Measurements from ENCODE around the gene FRMD8. TPM values are rescaled to one million over a fixed set of nuclear protein-coding genes. Genes with fewer than 3 reads are reported as not detected.

The FRMD8 gene, protein sequence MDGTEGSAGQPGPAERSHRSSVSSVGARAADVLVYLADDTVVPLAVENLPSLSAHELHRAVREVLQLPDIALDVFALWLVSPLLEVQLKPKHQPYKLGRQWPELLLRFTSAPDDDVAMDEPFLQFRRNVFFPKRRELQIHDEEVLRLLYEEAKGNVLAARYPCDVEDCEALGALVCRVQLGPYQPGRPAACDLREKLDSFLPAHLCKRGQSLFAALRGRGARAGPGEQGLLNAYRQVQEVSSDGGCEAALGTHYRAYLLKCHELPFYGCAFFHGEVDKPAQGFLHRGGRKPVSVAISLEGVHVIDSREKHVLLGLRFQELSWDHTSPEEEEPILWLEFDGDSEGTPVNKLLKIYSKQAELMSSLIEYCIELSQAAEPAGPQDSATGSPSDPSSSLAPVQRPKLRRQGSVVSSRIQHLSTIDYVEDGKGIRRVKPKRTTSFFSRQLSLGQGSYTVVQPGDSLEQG
- total RNA-seq: 10 to 100 TPM in 4 of 8 experiments, 1 to 10 TPM in 4; 3.1 to 28.2 (median 11.0) TPM

DNA sequence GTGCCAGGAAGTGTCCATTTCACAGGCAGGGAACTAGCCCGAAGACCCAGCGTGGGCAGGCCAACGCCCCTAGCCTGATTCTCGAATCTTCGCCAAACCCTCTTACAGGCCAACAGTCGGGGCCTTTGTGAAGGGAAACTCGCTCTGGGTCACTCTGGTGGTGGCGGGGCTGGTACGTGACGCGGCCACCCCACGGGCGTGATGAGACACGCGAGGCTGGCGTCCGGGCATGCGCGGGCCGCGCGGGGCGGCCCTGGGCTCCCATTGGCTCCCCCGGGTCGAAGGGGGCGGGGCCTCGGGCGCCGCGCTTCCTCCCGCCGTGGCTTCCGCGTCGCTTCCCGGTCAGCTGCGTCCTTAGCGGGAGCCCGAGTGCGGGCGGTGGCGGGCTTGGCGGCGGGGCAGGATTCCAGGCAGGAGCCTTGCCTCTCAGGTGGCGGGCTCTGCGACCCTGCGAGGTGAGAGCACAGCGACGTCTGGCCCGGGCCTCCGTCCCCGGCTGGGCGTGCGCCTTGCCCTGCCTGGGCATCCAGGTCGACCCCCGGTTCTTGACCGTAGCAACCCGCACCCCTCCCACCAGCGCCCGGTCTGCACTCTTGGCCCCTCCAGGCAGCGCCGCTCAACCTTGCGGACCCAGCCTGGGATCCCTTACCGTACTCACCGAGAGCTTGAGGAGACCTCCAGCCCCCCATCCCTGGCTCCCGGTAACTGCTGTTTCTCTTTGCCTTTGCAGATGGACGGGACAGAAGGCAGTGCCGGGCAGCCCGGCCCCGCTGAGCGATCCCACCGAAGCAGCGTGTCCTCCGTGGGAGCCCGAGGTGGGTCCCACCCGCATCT, at the start of gene FRMD8:
TSS of gene FRMD8 (plus strand) at position 331 of the 834 bp plus-strand sequence. CDS start at position 731, 400 bp downstream.
- in situ Hi-C loops (cut with MboI; ENCODE audit: low pct_unique_long_range_greater_than_20kb in 2 of 9, low sequenced_read_pairs in 9 of 9, unreplicated experiment in 9 of 9): no loop called here
- Histone ChIP-seq H3K27ac (peak within 1 kb of the TSS; percentile 49 to 73), H3K4me3 (peak within 1 kb of the TSS; percentile 56 to 76 (median 67)), H3K4me1 (replicated peaks in 1 of 2) (peaks cover 25 to 27% of the 10 kb centered on the region in 2 donors)
- peak; percentile 34 to 61 (median 58) for ATAC-seq (replicated peaks in 6 of 8)
- 0 to 47% (median 4%) methylated on average over 1 to 7 of the region's 76 CpGs; no CpG with 5 or more reads in 6 of the 10 experiments for WGBS, 10 experiments

DNA sequence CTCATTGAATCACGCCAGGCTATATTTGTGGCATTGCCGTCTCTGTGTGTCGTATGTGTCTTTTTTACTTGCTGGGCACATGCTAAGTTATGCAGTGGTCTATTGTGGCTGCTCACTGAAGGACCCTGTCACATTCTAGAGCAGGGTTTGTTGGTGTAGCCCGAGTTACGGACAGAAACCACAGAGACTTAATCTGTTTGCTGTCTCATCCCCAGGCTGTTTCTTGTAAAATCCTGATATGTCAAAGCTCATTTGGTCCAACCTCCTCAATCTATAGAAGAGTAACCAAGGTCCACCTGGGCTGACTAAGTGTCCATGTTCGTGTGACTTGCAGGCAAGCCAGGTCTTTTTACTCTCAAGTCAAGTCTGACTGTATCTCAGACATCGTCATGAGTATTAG, 47.8 kb upstream of the FRMD8 start:
- ATAC-seq (replicated peaks in 6 of 8): no peak
- no peak overlapping the region for H3K4me3 ChIP-seq
- H3K4me1 ChIP-seq (replicated peaks in 1 of 2): peaks cover 7% of the 10 kb centered on the region in 2 donors
- in situ Hi-C loops (cut with MboI; ENCODE audit: low pct_unique_long_range_greater_than_20kb in 2 of 9, low sequenced_read_pairs in 9 of 9, unreplicated experiment in 9 of 9): no loop called here
- WGBS, 10 experiments: 20 to 100% (median 96%) methylated on average over 1 to 6 of the region's 7 CpGs; no CpG with 5 or more reads in 1 of the 10 experiments
- no peak overlapping the region for H3K27ac ChIP-seq

DNA sequence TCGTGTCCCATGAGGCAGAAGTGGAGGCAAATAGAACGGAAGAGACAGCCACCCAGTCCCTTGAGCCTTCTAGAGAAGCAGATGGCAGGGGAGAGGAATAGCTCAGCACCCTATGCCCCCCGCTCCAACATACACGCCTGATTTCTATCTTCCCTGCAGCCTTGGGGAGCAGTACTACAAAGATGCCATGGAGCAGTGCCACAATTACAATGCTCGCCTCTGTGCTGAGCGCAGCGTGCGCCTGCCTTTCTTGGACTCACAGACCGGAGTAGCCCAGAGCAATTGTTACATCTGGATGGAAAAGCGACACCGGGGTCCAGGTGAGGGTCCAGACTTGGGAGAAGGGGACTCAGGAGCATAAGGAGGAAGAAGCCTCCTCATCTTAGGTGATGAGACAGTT, 46.2 kb upstream of the FRMD8 start:
- H3K4me1 ChIP-seq (replicated peaks in 1 of 2): peaks cover 3 to 5% of the 10 kb centered on the region in 2 donors
- H3K27ac ChIP-seq: no peak overlapping the region
- no peak for ATAC-seq (replicated peaks in 6 of 8)
- H3K4me3 ChIP-seq: no peak overlapping the region
- in situ Hi-C loops (cut with MboI; ENCODE audit: low pct_unique_long_range_greater_than_20kb in 2 of 9, low sequenced_read_pairs in 9 of 9, unreplicated experiment in 9 of 9): no loop called here
- 66 to 100% (median 87%) methylated on average over 2 to 8 of the region's 11 CpGs; no CpG with 5 or more reads in 5 of the 10 experiments for WGBS, 10 experiments

DNA sequence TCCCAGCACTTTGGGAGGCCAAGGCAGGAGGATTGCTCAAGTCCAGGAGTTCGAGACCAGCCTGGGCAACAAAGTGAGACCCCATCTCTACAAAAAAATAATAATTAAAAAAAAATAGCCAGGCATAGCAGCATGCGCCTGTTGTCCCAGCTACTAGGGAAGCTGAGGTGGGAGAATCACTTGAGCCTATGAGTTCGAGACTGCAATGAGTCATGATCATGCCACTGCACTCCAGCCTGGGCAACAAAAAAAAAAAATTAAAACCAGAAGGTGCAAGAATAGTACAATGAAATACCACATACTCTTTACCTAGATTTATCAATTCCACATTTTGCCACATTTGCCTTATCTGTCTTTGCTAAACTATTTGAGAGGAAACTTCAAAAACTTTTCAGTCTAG, 44.6 kb upstream of the FRMD8 start:
- Histone ChIP-seq H3K4me3 (no peak overlapping the region), H3K4me1 (replicated peaks in 1 of 2) (no peaks in the 10 kb centered on the region), H3K27ac (no peak overlapping the region)
- no peak for ATAC-seq (replicated peaks in 6 of 8)
- WGBS, 10 experiments: 56 to 100% (median 94%) methylated on average over 1 to 3 of the region's 3 CpGs
- in situ Hi-C loops (cut with MboI; ENCODE audit: low pct_unique_long_range_greater_than_20kb in 2 of 9, low sequenced_read_pairs in 9 of 9, unreplicated experiment in 9 of 9): no loop called here

DNA sequence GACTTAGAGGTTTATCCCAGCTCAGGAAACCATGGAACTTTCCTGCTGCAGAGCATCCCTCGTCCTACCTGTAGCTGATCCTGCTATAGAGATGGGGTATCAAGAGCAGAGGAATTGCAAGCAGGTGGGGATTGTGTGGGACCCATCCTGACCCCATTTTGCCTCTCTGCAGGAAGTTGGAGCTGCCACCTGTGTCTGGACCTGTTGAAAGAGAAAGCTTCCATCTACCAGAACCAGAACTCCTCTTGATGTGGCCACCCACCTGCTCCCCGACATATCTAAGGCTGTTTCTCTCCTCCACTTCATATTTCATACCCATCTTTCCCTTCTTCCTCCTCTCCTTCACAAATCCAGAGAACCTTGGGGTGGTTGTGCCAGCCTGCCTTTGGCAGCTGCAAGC, 34.9 kb upstream of the FRMD8 start:
- no peak for ATAC-seq (replicated peaks in 6 of 8)
- H3K4me3 ChIP-seq: no peak overlapping the region
- no peak overlapping the region for H3K27ac ChIP-seq
- in situ Hi-C loops (cut with MboI; ENCODE audit: low pct_unique_long_range_greater_than_20kb in 2 of 9, low sequenced_read_pairs in 9 of 9, unreplicated experiment in 9 of 9): loop anchor here in 1 of 9 experiments (25.0 kb wide), 1 partner anchor 161 kb away; no protein-coding TSS in a partner anchor
- 80 to 100% (median 100%) methylated on average over 1 to 2 of the region's 2 CpGs; no CpG with 5 or more reads in 2 of the 10 experiments for WGBS, 10 experiments
- H3K4me1 ChIP-seq (replicated peaks in 1 of 2): peaks cover 17% of the 10 kb centered on the region in 2 donors

DNA sequence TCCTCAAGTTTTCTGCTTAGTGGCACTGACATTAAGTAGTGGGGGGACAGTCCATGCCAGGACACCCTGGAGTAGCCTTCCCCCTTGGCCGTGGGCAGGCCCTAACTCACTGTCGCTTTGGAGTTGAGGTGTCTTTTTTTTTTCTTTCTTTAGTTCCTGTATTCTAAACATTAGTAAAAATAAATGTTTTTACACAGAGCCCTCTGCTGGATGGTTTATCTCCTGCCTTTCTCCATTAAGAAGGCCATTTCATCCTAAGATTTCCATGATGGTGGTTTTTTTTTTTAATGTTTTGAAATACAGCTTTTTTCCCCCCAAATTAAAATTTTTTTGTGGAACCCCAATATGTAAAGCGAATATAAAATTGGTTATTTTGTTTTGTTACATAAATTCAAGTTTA, 33.7 kb upstream of the FRMD8 start:
- H3K4me1 ChIP-seq (replicated peaks in 1 of 2): peaks cover 17% of the 10 kb centered on the region in 2 donors
- ATAC-seq (replicated peaks in 6 of 8): no peak
- in situ Hi-C loops (cut with MboI; ENCODE audit: low pct_unique_long_range_greater_than_20kb in 2 of 9, low sequenced_read_pairs in 9 of 9, unreplicated experiment in 9 of 9): loop anchor here in 1 of 9 experiments (25.0 kb wide), 1 partner anchor 160 kb away; no protein-coding TSS in a partner anchor
- WGBS, 10 experiments: 64 to 94% (median 78%) methylated on average over 1 to 3 of the region's 3 CpGs
- no peak overlapping the region for H3K4me3 ChIP-seq
- no peak overlapping the region for H3K27ac ChIP-seq

DNA sequence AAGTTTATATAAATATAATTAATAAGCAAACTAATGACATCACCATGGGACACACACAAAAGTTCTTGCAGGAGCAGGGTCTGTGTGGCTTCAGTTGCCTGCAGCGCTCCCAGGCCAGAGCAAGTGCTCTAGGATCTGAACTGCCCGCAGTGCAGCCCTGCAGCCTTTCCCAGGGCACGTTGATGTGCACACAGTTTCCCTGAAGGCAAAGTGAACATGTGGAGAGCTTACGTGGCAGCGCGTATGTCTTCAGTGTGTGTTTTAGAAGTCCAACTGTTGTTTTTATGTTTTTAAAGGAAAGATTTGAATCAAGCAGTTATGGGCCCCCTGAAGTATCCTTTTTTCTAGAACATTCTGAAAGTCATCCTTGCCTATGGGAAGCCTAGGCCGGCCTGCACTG, 33.1 kb upstream of the FRMD8 start:
- peaks cover 17% of the 10 kb centered on the region in 2 donors for H3K4me1 ChIP-seq (replicated peaks in 1 of 2)
- 81 to 100% (median 89%) methylated on average over 3 to 7 of the region's 7 CpGs; no CpG with 5 or more reads in 1 of the 10 experiments for WGBS, 10 experiments
- in situ Hi-C loops (cut with MboI; ENCODE audit: low pct_unique_long_range_greater_than_20kb in 2 of 9, low sequenced_read_pairs in 9 of 9, unreplicated experiment in 9 of 9): loop anchor here in 1 of 9 experiments (25.0 kb wide), 1 partner anchor 159 kb away; no protein-coding TSS in a partner anchor
- H3K4me3 ChIP-seq: peak overlapping the region in 1 of 5 donors; percentile 92
- ATAC-seq (replicated peaks in 6 of 8): no peak
- peak overlapping the region in 1 of 2 donors; percentile 53 for H3K27ac ChIP-seq

DNA sequence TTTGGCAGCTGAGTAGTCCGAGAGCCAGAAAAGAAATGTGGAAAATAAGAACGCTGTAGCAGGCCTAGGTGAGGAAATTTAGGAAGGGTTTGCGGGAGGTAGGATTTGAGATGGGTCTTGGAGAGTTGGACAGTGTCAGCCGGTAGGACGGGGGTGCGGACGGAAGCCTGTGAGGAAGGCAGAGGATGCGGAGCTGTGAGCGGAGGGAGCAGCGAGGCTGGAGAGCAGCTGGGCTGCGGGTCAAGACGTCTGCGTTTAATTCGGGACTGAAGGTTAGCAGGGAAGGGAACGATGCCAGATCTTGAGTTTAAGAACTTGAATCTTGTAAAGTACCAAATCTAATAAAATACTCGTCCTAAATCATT, 32.6 kb upstream of the FRMD8 start:
- 0 to 45% (median 22%) methylated on average over 1 to 16 of the region's 16 CpGs; no CpG with 5 or more reads in 2 of the 10 experiments for WGBS, 10 experiments
- in situ Hi-C loops (cut with MboI; ENCODE audit: low pct_unique_long_range_greater_than_20kb in 2 of 9, low sequenced_read_pairs in 9 of 9, unreplicated experiment in 9 of 9): loop anchor here in 1 of 9 experiments (25.0 kb wide), 1 partner anchor 158 kb away; no protein-coding TSS in a partner anchor

DNA sequence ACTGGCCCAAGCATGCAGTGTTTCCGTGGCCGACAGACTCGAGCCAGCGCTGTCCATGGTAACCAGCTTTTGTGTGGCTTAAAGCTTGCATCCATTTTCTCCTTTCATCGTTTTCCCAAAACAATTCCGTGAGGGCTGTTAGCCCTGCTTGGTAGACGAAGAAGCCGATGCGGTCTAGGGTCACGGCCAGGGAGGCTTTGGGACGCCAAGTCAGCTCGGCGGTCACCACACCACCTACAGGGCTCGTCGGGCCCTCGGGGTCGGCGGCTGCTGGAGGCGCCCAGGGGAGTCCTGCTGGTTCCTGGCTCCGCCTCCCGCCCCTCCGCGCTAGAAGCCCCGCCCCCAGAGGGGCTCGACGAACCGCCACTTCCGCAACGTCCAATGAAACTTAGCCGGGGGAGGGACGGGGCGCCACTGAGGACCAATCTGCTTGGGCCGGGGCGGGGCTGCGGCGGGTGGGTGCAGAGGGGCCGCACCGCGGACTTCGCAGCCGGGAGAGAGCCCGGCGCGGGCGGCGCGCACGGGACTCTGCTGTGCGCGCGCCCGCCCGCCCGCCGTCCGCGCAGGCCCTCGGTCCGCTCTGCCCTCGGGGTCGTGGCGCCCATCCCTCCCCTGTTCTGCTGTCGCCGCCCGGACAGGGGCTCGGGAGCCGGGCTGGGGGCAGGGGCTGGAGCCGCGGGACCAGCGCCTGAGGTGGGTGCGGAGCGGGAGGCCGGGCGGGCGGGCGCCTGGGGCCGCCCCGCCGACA, 32.0 kb upstream of the FRMD8 start, which contains the start of gene TIGD3:
TSS of gene TIGD3 (plus strand) at position 487 of the 748 bp plus-strand sequence. CDS start 1,058 bp downstream, outside the sequence.
- peak; percentile 86 to 97 (median 90) for ATAC-seq (replicated peaks in 6 of 8)
- Histone ChIP-seq H3K27ac (peak within 1 kb of the TSS; percentile 84 to 86), H3K4me1 (replicated peaks in 1 of 2) (peaks cover 17% of the 10 kb centered on the region in 2 donors), H3K4me3 (peak within 1 kb of the TSS; percentile 56 to 92 (median 64))
- 0% methylated on average over 4 to 13 of the region's 79 CpGs; no CpG with 5 or more reads in 5 of the 10 experiments for WGBS, 10 experiments
- in situ Hi-C loops (cut with MboI; ENCODE audit: low pct_unique_long_range_greater_than_20kb in 2 of 9, low sequenced_read_pairs in 9 of 9, unreplicated experiment in 9 of 9): loop anchor here in 1 of 9 experiments (25.0 kb wide), 1 partner anchor 158 kb away; no protein-coding TSS in a partner anchor

More for the DNA sequence above, 32.6 kb upstream of the FRMD8 start:
- ATAC-seq (replicated peaks in 6 of 8): peak in 6 of 8 experiments; percentile 1 to 6 (median 2)
- peak overlapping the region; percentile 42 to 53 for H3K27ac ChIP-seq
- peaks cover 17% of the 10 kb centered on the region in 2 donors for H3K4me1 ChIP-seq (replicated peaks in 1 of 2)
- H3K4me3 ChIP-seq: peak overlapping the region; percentile 56 to 92 (median 64)

DNA sequence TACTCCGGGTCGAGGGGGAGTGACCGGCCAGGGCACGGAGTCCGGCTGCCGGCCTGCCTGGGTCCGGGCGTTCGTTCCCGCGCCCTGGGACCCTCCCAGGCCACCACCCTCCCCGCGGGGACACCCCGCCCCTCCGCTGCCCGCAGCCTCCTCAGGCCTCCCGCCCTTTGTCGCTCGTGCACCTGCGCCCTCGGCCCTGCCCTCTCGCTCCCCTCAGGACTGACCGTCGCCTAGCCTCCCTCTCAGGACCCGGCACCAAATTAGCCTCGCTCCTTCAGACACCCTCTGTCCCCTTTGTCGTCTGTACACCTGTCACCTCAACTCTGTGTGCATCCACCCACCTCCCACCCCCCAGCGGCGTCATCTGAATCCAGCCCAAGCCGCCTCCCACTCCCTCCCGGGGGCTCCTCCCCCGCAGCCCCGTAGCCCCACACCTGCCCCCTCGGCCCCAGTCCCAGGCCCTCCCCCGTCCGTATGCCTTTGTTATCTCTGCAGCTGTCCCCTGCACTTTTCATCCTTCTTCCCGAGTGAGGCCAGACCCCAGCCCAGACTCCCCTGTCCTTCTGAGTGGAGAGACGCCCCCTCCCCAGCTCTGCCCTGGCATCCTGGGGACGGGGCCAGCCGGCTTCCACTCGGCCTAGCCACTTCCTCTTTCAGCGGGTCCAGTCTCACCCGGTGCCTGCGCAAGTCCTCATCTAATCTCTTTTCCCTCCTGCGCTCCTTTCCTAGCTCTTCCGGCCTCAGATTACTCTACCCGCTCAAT, 31.2 kb upstream of the FRMD8 start:
- H3K4me1 ChIP-seq (replicated peaks in 1 of 2): peaks cover 17% of the 10 kb centered on the region in 2 donors
- ATAC-seq (replicated peaks in 6 of 8): peak; percentile 1 to 64 (median 48)
- in situ Hi-C loops (cut with MboI; ENCODE audit: low pct_unique_long_range_greater_than_20kb in 2 of 9, low sequenced_read_pairs in 9 of 9, unreplicated experiment in 9 of 9): loop anchor here in 1 of 9 experiments (25.0 kb wide), 1 partner anchor 157 kb away; no protein-coding TSS in a partner anchor
- peak overlapping the region; percentile 84 to 86 for H3K27ac ChIP-seq
- peak overlapping the region; percentile 56 to 92 (median 64) for H3K4me3 ChIP-seq
- WGBS, 10 experiments: 5 to 20% (median 12%) methylated on average over 1 to 8 of the region's 47 CpGs; no CpG with 5 or more reads in 6 of the 10 experiments

DNA sequence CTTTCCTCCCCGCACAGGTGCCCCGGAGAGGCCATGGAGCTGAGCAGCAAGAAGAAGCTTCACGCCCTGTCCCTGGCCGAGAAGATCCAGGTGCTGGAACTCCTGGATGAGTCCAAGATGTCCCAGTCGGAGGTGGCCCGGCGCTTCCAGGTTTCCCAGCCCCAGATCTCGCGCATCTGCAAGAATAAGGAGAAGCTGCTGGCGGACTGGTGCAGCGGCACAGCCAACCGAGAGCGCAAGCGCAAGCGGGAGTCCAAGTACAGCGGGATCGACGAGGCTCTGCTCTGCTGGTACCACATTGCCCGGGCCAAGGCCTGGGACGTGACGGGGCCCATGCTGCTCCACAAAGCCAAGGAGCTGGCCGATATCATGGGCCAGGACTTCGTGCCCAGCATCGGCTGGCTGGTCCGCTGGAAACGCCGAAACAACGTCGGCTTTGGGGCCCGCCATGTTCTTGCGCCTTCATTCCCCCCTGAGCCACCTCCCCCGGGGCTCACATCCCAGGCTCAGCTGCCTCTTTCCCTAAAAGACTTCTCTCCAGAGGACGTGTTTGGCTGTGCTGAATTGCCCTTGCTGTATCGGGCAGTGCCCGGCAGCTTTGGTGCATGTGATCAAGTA, 30.6 kb upstream of the FRMD8 start:
- in situ Hi-C loops (cut with MboI; ENCODE audit: low pct_unique_long_range_greater_than_20kb in 2 of 9, low sequenced_read_pairs in 9 of 9, unreplicated experiment in 9 of 9): loop anchor here in 1 of 9 experiments (25.0 kb wide), 1 partner anchor 156 kb away; no protein-coding TSS in a partner anchor
- WGBS, 10 experiments: 18 to 53% (median 48%) methylated on average over 3 to 20 of the region's 35 CpGs; no CpG with 5 or more reads in 7 of the 10 experiments
- ATAC-seq (replicated peaks in 6 of 8): peak in 4 of 8 experiments; percentile 1 to 20 (median 2)
- Histone ChIP-seq H3K27ac (peak overlapping the region; percentile 78 to 84), H3K4me3 (peak overlapping the region; percentile 56 to 92 (median 64)), H3K4me1 (replicated peaks in 1 of 2) (peaks cover 17% of the 10 kb centered on the region in 2 donors)
